ENCODE data around the gene SAFB.

The SAFB gene

GRCh38 chr19:5676772-5677105 lies 53.9 kb downstream of the SAFB start:
- no peak for TF ChIP-seq CTCF (IDR thresholded peaks at IDR 0.05; ENCODE audit: low read depth, low read length)
- H3K4me3 ChIP-seq (ENCODE audit: low read depth, low read length) = no peak overlapping the region

GRCh38 chr19:5677136-5677535 lies 54.3 kb downstream of the SAFB start:
- in situ Hi-C loops (cut with HindIII; ENCODE audit: low sequenced_read_pairs) = no loop called here
- H3K4me3 ChIP-seq (ENCODE audit: low read depth, low read length) = no peak overlapping the region
- no peak for DNase-seq (ENCODE audit: low read depth, low spot score)
- TF ChIP-seq CTCF (IDR thresholded peaks at IDR 0.05; ENCODE audit: low read depth, low read length) = no peak

More at GRCh38 chr19:5676772-5677105, 53.9 kb downstream of the SAFB start:
- in situ Hi-C loops (cut with HindIII; ENCODE audit: low sequenced_read_pairs) = no loop called here
- no peak for DNase-seq (ENCODE audit: low read depth, low spot score)

- no peak for DNase-seq (ENCODE audit: low read depth, low spot score)
- H3K4me3 ChIP-seq (ENCODE audit: low read depth, low read length) = no peak overlapping the region
- in situ Hi-C loops (cut with HindIII; ENCODE audit: low sequenced_read_pairs) = no loop called here
- TF ChIP-seq CTCF (IDR thresholded peaks at IDR 0.05; ENCODE audit: low read depth, low read length) = no peak
Observed at GRCh38 chr19:5677580-5677979, 54.7 kb downstream of the SAFB start.

- DNase-seq (ENCODE audit: low read depth, low spot score) = no peak
- H3K4me3 ChIP-seq (ENCODE audit: low read depth, low read length) = no peak overlapping the region
- in situ Hi-C loops (cut with HindIII; ENCODE audit: low sequenced_read_pairs) = no loop called here
- TF ChIP-seq CTCF (IDR thresholded peaks at IDR 0.05; ENCODE audit: low read depth, low read length) = no peak
Observed at GRCh38 chr19:5678071-5678718, 55.3 kb downstream of the SAFB start.

- H3K4me3 ChIP-seq (ENCODE audit: low read depth, low read length) = peak overlapping the region; percentile 77
- in situ Hi-C loops (cut with HindIII; ENCODE audit: low sequenced_read_pairs) = no loop called here
- DNase-seq (ENCODE audit: low read depth, low spot score) = no peak
- TF ChIP-seq CTCF (IDR thresholded peaks at IDR 0.05; ENCODE audit: low read depth, low read length) = no peak
Observed at GRCh38 chr19:5679289-5680083, 56.6 kb downstream of the SAFB start.

- in situ Hi-C loops (cut with HindIII; ENCODE audit: low sequenced_read_pairs) = no loop called here
Observed at GRCh38 chr19:5680084-5680436, 57.2 kb downstream of the SAFB start.

More at GRCh38 chr19:5680084-5680436, 57.2 kb downstream of the SAFB start:
- peak overlapping the region; percentile 77 for H3K4me3 ChIP-seq (ENCODE audit: low read depth, low read length)
- no peak for DNase-seq (ENCODE audit: low read depth, low spot score)
- TF ChIP-seq CTCF (IDR thresholded peaks at IDR 0.05; ENCODE audit: low read depth, low read length) = no peak
